ENCODE measurements around the gene SEMA6C.

Gene SEMA6C, protein sequence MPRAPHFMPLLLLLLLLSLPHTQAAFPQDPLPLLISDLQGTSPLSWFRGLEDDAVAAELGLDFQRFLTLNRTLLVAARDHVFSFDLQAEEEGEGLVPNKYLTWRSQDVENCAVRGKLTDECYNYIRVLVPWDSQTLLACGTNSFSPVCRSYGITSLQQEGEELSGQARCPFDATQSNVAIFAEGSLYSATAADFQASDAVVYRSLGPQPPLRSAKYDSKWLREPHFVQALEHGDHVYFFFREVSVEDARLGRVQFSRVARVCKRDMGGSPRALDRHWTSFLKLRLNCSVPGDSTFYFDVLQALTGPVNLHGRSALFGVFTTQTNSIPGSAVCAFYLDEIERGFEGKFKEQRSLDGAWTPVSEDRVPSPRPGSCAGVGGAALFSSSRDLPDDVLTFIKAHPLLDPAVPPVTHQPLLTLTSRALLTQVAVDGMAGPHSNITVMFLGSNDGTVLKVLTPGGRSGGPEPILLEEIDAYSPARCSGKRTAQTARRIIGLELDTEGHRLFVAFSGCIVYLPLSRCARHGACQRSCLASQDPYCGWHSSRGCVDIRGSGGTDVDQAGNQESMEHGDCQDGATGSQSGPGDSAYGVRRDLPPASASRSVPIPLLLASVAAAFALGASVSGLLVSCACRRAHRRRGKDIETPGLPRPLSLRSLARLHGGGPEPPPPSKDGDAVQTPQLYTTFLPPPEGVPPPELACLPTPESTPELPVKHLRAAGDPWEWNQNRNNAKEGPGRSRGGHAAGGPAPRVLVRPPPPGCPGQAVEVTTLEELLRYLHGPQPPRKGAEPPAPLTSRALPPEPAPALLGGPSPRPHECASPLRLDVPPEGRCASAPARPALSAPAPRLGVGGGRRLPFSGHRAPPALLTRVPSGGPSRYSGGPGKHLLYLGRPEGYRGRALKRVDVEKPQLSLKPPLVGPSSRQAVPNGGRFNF

DNA sequence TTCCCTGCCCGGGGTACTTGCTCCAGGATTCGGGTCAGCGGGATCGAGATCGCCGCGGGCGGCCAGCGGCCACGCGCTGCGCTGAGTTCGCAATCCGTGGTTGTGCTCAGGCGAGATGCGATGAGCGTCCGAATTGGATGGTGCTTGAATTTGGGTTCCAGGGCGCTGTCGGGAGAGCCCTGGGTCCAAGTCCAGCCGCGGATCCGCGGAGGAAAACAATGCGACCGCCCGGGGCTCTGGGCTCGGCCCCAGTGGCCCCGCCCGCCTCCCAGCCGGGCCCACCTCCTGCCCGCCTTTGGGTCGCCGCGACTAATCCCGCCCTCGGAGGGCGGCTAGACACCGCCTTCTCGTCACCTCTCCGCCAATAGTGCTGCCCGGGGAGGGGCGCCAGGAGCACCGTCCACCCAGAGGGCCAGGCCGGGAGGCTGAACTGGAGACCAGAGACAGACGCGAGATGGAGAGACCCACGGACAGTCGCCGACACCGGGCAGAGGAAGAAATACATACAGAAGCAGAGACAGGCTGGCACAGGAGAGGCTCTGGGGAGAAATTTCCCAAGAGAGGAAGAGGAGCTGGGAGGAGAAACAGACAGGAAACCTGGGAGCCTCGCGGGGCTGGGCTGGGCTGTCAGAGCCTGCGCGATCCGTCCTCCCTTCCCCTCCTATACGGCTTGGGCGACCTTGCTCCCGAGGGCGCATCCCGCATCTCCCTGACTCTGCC is at the start of gene SEMA6C:
SEMA6C (minus strand) TSS at position 220 of the 720 bp plus-strand sequence. CDS start 4,010 bp downstream, outside the sequence.
- peak; percentile 99 for ATAC-seq
- TF ChIP-seq OSR1 (CRISPR knock-in tag; IDR thresholded peaks at IDR 0.05): no peak
- peak; percentile 70 for TF ChIP-seq ZNF70 (CRISPR knock-in tag; IDR thresholded peaks at IDR 0.05)

DNA sequence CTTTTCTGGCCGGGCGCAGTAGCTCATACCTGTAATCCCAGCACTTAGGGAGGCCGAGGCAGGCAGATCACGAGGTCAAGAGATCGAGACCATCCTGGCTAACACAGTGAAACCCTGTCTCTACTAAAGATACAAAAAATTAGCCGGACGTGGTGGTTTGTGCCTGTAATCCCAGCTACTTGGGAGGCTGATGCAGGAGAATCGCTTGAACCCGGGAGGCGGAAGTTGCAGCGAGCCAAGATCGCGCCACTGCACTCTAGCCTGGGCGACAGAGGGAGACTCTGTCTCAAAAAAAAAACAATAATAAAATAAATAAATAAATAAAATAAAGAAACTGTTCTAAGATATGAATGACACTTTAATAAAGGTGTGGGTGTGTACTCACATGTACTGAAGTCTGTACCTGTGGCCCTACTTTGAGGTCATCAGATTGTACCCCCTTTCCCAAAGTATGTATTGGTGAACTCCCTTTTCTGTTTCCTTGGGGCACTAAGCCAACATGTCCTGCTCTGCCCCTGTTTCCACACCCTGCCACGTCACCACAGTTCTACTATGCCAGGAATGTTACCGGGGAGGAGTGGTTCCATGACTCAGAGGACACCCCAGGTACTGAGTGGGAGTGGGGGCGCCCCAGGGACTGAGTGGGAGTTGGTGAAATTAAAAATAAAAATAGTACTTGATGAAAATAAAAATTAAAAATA is 48.6 kb upstream of the SEMA6C start:
- peak; percentile 2; the same call in 2 of the 3 replicates for ATAC-seq
- TF ChIP-seq, protein P1, sequence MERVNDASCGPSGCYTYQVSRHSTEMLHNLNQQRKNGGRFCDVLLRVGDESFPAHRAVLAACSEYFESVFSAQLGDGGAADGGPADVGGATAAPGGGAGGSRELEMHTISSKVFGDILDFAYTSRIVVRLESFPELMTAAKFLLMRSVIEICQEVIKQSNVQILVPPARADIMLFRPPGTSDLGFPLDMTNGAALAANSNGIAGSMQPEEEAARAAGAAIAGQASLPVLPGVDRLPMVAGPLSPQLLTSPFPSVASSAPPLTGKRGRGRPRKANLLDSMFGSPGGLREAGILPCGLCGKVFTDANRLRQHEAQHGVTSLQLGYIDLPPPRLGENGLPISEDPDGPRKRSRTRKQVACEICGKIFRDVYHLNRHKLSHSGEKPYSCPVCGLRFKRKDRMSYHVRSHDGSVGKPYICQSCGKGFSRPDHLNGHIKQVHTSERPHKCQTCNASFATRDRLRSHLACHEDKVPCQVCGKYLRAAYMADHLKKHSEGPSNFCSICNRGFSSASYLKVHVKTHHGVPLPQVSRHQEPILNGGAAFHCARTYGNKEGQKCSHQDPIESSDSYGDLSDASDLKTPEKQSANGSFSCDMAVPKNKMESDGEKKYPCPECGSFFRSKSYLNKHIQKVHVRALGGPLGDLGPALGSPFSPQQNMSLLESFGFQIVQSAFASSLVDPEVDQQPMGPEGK (CRISPR knock-in tag; IDR thresholded peaks at IDR 0.05; ENCODE audit: borderline replicate concordance): peak; percentile 83; the same call in 1 of the 2 replicates
- 0 out of 2 replicates have a peak, but pooled peaks have one; percentile 26 for TF ChIP-seq TOX (CRISPR knock-in tag; IDR thresholded peaks at IDR 0.05; ENCODE audit: borderline replicate concordance)

DNA sequence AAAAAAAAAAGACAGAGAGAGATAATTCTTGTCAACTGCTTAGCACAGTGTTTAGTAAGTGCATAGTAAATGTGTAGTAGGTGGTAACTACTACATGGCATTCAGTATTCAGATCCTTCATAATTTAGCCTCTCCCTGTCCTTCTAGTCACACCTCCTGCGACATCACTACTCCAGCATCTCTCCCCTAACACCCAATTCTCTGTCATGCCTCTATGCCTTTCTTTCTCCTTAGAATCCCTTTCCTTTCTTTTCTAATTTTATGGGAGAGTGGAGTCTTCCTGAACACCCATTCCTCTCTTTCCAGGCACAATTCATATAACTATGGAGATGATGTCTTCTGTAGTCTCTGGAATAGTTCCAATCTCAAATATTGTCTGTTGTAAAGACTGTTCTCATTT is 47.4 kb upstream of the SEMA6C start:
- no peak for TF ChIP-seq GLIS3 (CRISPR knock-in tag; IDR thresholded peaks at IDR 0.05)
- no peak for ATAC-seq

DNA sequence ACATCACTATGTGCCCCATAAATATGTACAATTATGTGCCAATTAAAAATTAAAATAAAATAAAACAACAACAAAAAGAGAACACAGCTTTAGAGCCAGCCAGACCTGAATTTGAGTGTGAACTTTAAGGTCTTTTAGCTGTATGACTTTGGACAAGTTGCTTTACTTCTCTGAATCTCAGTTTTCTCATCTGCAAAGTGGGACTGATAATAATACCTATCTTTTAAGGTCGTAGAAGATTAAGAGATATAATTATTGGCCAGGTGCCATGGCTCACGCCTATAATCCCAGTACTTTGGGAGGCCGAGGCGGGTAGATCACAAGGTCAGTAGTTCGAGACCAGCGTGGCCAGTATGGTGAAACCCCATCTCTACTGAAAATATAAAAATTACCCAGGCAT is 46.9 kb upstream of the SEMA6C start:
- no peak for TF ChIP-seq ZNF8 (CRISPR knock-in tag; IDR thresholded peaks at IDR 0.05)
- TF ChIP-seq ESRRG (CRISPR knock-in tag; IDR thresholded peaks at IDR 0.05): no peak
- TF ChIP-seq ZC3H10 (CRISPR knock-in tag; IDR thresholded peaks at IDR 0.05): no peak
- no peak for ATAC-seq

DNA sequence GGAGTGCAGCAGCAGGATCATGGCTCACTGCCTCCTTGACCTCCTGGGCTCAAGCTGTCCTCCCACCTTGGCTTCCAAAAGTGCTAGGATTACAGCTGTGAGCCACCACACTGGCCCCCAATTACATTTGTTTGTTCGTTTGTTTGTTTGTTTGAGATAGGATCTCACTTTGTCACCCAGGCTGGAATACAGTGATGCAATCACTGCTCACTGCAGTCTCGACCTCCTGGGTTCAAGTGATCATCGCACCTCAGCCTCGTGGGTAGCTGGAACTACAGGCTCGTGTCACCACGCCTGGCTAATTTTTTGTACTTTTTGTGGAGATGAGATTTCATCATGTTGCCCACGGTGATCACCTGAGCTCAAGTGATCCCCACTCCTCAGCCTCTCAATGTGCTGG is 45.6 kb upstream of the SEMA6C start:
- ATAC-seq: no peak

More for the DNA sequence above, 45.6 kb upstream of the SEMA6C start:
- TF ChIP-seq, protein P2, sequence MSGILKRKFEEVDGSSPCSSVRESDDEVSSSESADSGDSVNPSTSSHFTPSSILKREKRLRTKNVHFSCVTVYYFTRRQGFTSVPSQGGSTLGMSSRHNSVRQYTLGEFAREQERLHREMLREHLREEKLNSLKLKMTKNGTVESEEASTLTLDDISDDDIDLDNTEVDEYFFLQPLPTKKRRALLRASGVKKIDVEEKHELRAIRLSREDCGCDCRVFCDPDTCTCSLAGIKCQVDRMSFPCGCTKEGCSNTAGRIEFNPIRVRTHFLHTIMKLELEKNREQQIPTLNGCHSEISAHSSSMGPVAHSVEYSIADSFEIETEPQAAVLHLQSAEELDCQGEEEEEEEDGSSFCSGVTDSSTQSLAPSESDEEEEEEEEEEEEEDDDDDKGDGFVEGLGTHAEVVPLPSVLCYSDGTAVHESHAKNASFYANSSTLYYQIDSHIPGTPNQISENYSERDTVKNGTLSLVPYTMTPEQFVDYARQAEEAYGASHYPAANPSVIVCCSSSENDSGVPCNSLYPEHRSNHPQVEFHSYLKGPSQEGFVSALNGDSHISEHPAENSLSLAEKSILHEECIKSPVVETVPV (CRISPR knock-in tag; IDR thresholded peaks at IDR 0.05): no peak
- TF ChIP-seq, protein P3, sequence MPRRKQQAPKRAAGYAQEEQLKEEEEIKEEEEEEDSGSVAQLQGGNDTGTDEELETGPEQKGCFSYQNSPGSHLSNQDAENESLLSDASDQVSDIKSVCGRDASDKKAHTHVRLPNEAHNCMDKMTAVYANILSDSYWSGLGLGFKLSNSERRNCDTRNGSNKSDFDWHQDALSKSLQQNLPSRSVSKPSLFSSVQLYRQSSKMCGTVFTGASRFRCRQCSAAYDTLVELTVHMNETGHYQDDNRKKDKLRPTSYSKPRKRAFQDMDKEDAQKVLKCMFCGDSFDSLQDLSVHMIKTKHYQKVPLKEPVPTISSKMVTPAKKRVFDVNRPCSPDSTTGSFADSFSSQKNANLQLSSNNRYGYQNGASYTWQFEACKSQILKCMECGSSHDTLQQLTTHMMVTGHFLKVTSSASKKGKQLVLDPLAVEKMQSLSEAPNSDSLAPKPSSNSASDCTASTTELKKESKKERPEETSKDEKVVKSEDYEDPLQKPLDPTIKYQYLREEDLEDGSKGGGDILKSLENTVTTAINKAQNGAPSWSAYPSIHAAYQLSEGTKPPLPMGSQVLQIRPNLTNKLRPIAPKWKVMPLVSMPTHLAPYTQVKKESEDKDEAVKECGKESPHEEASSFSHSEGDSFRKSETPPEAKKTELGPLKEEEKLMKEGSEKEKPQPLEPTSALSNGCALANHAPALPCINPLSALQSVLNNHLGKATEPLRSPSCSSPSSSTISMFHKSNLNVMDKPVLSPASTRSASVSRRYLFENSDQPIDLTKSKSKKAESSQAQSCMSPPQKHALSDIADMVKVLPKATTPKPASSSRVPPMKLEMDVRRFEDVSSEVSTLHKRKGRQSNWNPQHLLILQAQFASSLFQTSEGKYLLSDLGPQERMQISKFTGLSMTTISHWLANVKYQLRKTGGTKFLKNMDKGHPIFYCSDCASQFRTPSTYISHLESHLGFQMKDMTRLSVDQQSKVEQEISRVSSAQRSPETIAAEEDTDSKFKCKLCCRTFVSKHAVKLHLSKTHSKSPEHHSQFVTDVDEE (CRISPR knock-in tag; IDR thresholded peaks at IDR 0.05): no peak
- TF ChIP-seq ESRRG (CRISPR knock-in tag; IDR thresholded peaks at IDR 0.05): no peak

Data from SK-N-SH treated with all-trans-retinoic acid at 6 μM for 48 hours (cell line).